ENCODE results near the gene PROX1. TPM values are rescaled to one million over a fixed set of nuclear protein-coding genes. Genes with fewer than 3 reads are reported as not detected.

The PROX1 gene
- total RNA-seq, 2 experiments from 2014 or later: 0.09 TPM; not detected in 1

DNA sequence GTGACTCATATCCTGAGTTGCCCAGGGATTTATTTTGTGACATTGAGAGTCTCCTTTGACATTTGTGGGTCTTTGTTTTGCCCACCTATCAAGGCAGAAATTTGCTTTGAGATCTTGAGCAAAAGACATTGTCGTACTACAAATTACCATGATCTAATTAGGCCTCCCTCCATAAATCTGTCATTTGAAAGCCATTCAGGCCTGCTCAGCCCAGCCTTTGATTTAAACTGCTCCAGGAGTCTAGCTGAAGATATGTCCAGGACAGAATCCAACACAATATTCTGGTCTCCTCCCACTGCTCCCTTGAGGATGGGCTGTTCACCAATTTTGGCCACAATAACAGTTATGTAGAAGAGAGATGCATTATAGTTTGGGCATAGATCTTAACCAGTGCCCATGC, 86.7 kb downstream of the PROX1 start:
- H3K9me3 Mint-ChIP-seq: no peaks in the 10 kb centered on the region
- ATAC-seq (no peak), DNase-seq (no peak)
- H3K4me3 Mint-ChIP-seq: no peak overlapping the region
- ChIA-PET CTCF (no interaction called here), POLR2A (no interaction called here)
- no peaks in the 10 kb centered on the region for H3K4me1 Mint-ChIP-seq (ENCODE audit: low read depth)
- no peaks in the 10 kb centered on the region for H3K36me3 Mint-ChIP-seq (ENCODE audit: low read depth)
- H3K27me3 Mint-ChIP-seq: peaks cover 2% of the 10 kb centered on the region
- no peak overlapping the region for H3K27ac Mint-ChIP-seq
- intact Hi-C loops (cut with micrococcal nuclease): no loop called here
- TF ChIP-seq CTCF (IDR thresholded peaks at IDR 0.05): no peak

- ATAC-seq: no peak
- CTCF ChIA-PET: no interaction called here
- POLR2A ChIA-PET: no interaction called here
- TF ChIP-seq CTCF (IDR thresholded peaks at IDR 0.05): no peak
- intact Hi-C loops (cut with micrococcal nuclease): no loop called here
- H3K27me3 Mint-ChIP-seq: peaks cover 2% of the 10 kb centered on the region
- H3K36me3 Mint-ChIP-seq (ENCODE audit: low read depth): no peaks in the 10 kb centered on the region
- no peak for DNase-seq
- H3K9me3 Mint-ChIP-seq: no peaks in the 10 kb centered on the region
- H3K4me1 Mint-ChIP-seq (ENCODE audit: low read depth): no peaks in the 10 kb centered on the region
- no peak overlapping the region for H3K4me3 Mint-ChIP-seq
- no peak overlapping the region for H3K27ac Mint-ChIP-seq
Observed at GRCh38 chr1:214075305-214075998, 87.7 kb downstream of the PROX1 start.

GRCh38 chr1:214075999-214076707, 88.4 kb downstream of the PROX1 start:
- Mint-ChIP-seq H3K4me3 (no peak overlapping the region), H3K9me3 (no peaks in the 10 kb centered on the region), H3K27me3 (peaks cover 2% of the 10 kb centered on the region), H3K27ac (no peak overlapping the region), H3K4me1 (ENCODE audit: low read depth) (no peaks in the 10 kb centered on the region), H3K36me3 (ENCODE audit: low read depth) (no peaks in the 10 kb centered on the region)
- ATAC-seq: no peak
- CTCF ChIA-PET: no interaction called here
- no peak for TF ChIP-seq CTCF (IDR thresholded peaks at IDR 0.05)
- DNase-seq: no peak
- intact Hi-C loops (cut with micrococcal nuclease): no loop called here
- POLR2A ChIA-PET: no interaction called here

- no peak for TF ChIP-seq CTCF (IDR thresholded peaks at IDR 0.05)
- no peaks in the 10 kb centered on the region for H3K9me3 Mint-ChIP-seq
- DNase-seq: no peak
- H3K4me3 Mint-ChIP-seq: no peak overlapping the region
- intact Hi-C loops (cut with micrococcal nuclease): no loop called here
- H3K36me3 Mint-ChIP-seq (ENCODE audit: low read depth): no peaks in the 10 kb centered on the region
- ATAC-seq: no peak
- H3K27me3 Mint-ChIP-seq: peaks cover 2% of the 10 kb centered on the region
- ChIA-PET CTCF (no interaction called here), POLR2A (no interaction called here)
- H3K27ac Mint-ChIP-seq: no peak overlapping the region
- H3K4me1 Mint-ChIP-seq (ENCODE audit: low read depth): no peaks in the 10 kb centered on the region
Observed at GRCh38 chr1:214076708-214077065, 88.9 kb downstream of the PROX1 start.

DNA sequence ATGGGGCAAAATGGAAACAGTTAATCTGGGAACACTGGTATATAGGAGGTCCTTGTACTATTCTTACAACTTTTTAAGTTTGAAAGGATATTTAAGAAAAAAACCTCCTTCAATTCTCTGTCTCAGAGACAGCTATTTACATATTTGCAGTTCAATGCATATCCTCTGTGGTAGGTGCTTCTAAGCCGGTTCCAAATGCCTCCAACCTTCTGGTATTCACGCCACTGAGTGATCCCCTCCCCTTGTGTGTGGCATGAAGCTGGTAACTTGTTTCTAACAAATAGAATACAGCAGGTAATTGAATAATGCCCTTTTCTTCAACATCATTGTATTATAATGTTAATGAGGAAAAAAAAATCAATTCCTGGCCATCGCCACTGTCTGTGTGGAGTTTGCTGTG, 91.2 kb downstream of the PROX1 start:
- no peak for TF ChIP-seq CTCF (IDR thresholded peaks at IDR 0.05)
- intact Hi-C loops (cut with micrococcal nuclease): no loop called here
- ATAC-seq (no peak), DNase-seq (no peak)
- Mint-ChIP-seq H3K9me3 (no peaks in the 10 kb centered on the region), H3K4me3 (no peak overlapping the region), H3K27ac (no peak overlapping the region), H3K4me1 (ENCODE audit: low read depth) (no peaks in the 10 kb centered on the region), H3K27me3 (peaks cover 5% of the 10 kb centered on the region), H3K36me3 (ENCODE audit: low read depth) (no peaks in the 10 kb centered on the region)
- POLR2A ChIA-PET: no interaction called here
- CTCF ChIA-PET: no interaction called here
